ENCODE measurements around the gene MATK.

DNA sequence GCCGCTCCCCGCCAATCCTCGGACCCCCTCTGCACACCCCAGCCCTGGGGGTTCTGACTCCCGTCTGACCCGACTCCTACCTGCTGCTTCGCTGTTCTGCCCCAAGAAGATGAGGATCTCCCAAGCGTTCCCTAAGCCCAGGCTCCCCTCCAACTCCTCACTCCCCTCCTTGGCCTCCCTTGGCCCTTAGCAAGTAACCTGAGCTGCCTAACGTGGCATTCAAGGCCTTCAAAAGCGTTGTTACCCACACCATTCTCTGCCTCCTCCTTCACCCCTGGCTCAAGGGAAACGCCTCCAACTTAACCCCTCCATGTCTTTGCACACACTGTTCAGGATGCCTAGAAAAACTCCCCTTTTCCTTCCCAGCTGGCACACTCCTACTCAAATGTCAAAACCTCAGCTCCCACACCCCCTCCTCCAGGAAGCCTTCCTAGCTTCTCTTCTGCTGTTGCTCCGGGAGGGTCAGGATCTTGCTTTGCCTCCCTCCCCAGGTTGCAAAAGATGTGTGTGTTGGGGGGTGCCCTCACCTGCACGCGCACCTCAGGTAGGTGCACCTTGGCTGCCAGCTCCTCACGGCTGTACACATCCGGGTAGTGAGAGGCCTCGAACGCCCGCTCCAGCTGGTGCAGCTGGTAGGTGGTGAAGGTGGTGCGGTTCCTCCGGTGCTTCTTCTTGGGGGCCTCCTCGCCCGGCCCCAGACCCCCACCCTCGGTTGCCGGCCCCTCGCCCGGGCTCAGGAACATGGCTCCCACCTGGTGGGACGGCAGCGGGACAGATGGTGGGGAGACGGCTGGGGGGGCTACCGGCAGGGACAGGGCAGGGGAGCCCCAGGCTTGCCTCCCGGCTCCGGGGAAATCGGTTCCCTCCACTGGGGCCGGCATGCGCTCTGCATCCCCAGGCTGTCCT, 14.9 kb downstream of the MATK start:
- no peak for TF ChIP-seq POLR2A (IDR thresholded peaks at IDR 0.05; ENCODE audit: low read depth, low read length)
- no peak for TF ChIP-seq POLR2AphosphoS5 (IDR thresholded peaks at IDR 0.05; ENCODE audit: low read depth, low read length)
- no peak for TF ChIP-seq TAF1 (IDR thresholded peaks at IDR 0.05; ENCODE audit: borderline replicate concordance, low read depth, low read length)

Data from GM12892 (cell line).